VCaP (cell line): Measurements from ENCODE around the gene LRRC26.

Experiments
- H3K27ac ChIP-seq: fragments of 450-650 bp; 2 replicates; pipeline ENCODE4 v1.5.1; 2017
- CTCF ChIP-seq: fragments of 450-650 bp; conservative IDR thresholded peaks from 2 replicates; pipeline ENCODE4 v1.5.1; 2017; ENCODE audit warnings: mild to moderate bottlenecking, moderate library complexity

The LRRC26 gene

GRCh38 chr9:137157618-137158415 is 12.0 kb downstream of the LRRC26 start:
- no peak overlapping the region for H3K27ac ChIP-seq
- no peak for TF ChIP-seq CTCF

- TF ChIP-seq CTCF = no peak
- H3K27ac ChIP-seq = no peak overlapping the region
These were observed 13.1 kb downstream of the LRRC26 start for GRCh38 chr9:137156567-137157375.

GRCh38 chr9:137152844-137153405 is 16.9 kb downstream of the LRRC26 start:
- no peak overlapping the region for H3K27ac ChIP-seq
- TF ChIP-seq CTCF = no peak

GRCh38 chr9:137150617-137151457 is 19.0 kb downstream of the LRRC26 start:
- no peak overlapping the region for H3K27ac ChIP-seq
- TF ChIP-seq CTCF = no peak

- peak overlapping the region; percentile 40; the same call in 1 of the 2 replicates for H3K27ac ChIP-seq
- TF ChIP-seq CTCF = no peak
These were observed 19.8 kb downstream of the LRRC26 start for GRCh38 chr9:137149942-137150616.

GRCh38 chr9:137149363-137149762 is 20.5 kb downstream of the LRRC26 start:
- no peak for TF ChIP-seq CTCF
- peak overlapping the region; percentile 40; the same call in 1 of the 2 replicates for H3K27ac ChIP-seq
